ENCODE results near the gene SOST. TPM values are rescaled to one million over a fixed set of nuclear protein-coding genes. Genes with fewer than 3 reads are reported as not detected.
"Not testable (repeated sequence)": the region's sequence is repeated elsewhere in the genome, so short reads cannot be mapped to it uniquely, and the experiment has no call there.

The SOST gene
- total RNA-seq, 2 donors from 2014 or later: 45.2 to 55.4 TPM

DNA sequence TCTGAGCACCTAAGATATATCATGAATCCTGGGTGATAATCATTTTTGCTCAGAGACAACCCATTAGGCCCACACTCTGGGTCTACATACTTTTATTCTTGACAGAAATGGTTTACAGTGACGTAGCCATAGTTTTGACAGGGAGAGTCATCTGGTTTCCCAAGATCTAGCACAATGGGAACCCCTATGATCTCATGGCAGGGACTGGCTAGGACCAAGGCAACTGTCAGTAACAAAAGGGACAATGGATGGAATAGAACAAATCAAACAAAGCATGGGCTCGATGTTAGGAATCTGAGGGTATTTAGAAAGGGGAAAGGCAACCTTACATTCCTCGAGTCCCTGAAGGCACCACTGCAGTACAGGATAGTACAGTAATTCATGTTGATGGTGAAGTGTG is 42.1 kb upstream of the SOST start:
- Histone ChIP-seq H3K4me1 (ENCODE audit: control insufficient read depth in 1 of 2, low read depth in 2 of 2) (no peaks in the 10 kb centered on the region), H3K27me3 (replicated peaks; ENCODE audit: insufficient read depth) (no peaks in the 10 kb centered on the region), H3K9me3 (no peaks in the 10 kb centered on the region), H3K27ac (no peak overlapping the region), H3K36me3 (peaks cover 7% of the 10 kb centered on the region), H3K4me3 (no peak overlapping the region)
- DNase-seq (ENCODE audit: low spot score) (no peak), ATAC-seq (ENCODE audit: insufficient number of reproducible peaks, low FRiP score, low read depth) (no peak)
- TF ChIP-seq, protein P1, sequence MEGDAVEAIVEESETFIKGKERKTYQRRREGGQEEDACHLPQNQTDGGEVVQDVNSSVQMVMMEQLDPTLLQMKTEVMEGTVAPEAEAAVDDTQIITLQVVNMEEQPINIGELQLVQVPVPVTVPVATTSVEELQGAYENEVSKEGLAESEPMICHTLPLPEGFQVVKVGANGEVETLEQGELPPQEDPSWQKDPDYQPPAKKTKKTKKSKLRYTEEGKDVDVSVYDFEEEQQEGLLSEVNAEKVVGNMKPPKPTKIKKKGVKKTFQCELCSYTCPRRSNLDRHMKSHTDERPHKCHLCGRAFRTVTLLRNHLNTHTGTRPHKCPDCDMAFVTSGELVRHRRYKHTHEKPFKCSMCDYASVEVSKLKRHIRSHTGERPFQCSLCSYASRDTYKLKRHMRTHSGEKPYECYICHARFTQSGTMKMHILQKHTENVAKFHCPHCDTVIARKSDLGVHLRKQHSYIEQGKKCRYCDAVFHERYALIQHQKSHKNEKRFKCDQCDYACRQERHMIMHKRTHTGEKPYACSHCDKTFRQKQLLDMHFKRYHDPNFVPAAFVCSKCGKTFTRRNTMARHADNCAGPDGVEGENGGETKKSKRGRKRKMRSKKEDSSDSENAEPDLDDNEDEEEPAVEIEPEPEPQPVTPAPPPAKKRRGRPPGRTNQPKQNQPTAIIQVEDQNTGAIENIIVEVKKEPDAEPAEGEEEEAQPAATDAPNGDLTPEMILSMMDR (IDR thresholded peaks at IDR 0.05): no peak

DNA sequence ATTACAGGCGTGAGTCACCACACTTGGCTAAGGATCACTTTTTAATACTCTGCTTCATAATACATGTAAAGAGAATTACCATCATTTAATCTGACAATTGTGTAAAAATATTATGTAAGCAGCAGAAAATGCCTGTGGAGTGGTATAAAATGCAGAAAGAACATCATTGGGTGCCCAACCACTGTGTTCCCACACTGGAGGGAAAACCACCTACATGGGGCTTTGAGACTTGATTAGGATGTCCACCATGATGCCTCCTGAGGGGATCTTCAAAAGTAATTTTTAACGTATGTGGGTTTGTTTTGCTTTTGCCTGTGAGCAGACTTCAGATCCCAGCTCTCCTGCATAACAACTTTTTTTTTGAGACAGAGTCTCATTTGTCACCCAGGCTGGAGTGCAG is 40.5 kb upstream of the SOST start:
- no peak overlapping the region for H3K27ac ChIP-seq
- DNase-seq (ENCODE audit: low spot score): no peak
- no peaks in the 10 kb centered on the region for H3K9me3 ChIP-seq
- no peaks in the 10 kb centered on the region for H3K4me1 ChIP-seq (ENCODE audit: control insufficient read depth in 1 of 2, low read depth in 2 of 2)
- no peak for ATAC-seq (ENCODE audit: insufficient number of reproducible peaks, low FRiP score, low read depth)
- H3K27me3 ChIP-seq (replicated peaks; ENCODE audit: insufficient read depth): no peaks in the 10 kb centered on the region
- TF ChIP-seq, protein P1 (IDR thresholded peaks at IDR 0.05): no peak
- H3K36me3 ChIP-seq: peaks cover 7% of the 10 kb centered on the region
- no peak overlapping the region for H3K4me3 ChIP-seq

DNA sequence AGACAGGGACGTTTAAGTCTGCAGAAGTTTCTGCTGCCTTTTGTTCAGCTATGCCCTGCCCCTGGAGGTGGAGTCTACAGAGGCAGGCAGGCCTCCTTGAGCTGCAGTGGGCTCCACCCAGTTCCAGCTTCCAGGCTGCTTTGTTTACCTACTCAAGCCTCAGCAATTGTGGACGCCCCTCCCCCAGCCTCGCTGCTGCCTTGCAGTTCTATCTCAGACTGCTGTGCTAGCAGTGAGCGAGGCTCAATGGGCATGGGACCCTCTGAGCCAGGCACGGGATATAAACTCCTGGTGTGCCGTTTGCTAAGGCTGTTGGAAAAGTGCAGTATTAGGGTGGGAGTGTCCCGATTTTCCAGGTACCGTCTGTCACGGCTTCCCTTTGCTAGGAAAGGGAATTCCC is 39.4 kb upstream of the SOST start:
- ATAC-seq (ENCODE audit: insufficient number of reproducible peaks, low FRiP score, low read depth); H3K27me3 ChIP-seq (replicated peaks; ENCODE audit: insufficient read depth): not testable (repeated sequence)

DNA sequence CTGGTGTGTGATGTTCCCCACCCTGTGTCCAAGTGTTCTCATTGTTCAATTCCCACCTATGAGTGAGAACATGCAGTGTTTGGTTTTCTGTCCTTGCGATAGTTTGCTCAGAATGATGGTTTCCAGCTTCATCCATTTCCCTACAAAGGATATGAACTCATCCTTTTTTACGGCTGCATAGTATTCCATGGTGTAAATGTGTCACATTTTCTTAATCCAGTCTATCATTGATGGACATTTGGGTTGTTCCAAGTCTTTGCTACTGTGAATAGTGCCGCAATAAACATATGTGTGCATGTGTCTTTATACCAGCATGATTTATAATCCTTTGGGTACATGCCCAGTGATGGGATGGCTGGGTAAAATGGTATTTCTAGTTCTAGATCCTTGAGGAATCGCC is 34.1 kb upstream of the SOST start:
- H3K4me1 ChIP-seq (ENCODE audit: control insufficient read depth in 1 of 2, low read depth in 2 of 2); H3K27me3 ChIP-seq (replicated peaks; ENCODE audit: insufficient read depth); H3K9me3 ChIP-seq; ATAC-seq (ENCODE audit: insufficient number of reproducible peaks, low FRiP score, low read depth); H3K4me3 ChIP-seq; H3K27ac ChIP-seq; DNase-seq (ENCODE audit: low spot score); H3K36me3 ChIP-seq: not testable (repeated sequence)

More for the DNA sequence above, 39.4 kb upstream of the SOST start:
- not testable (repeated sequence) for H3K4me1 ChIP-seq (ENCODE audit: control insufficient read depth in 1 of 2, low read depth in 2 of 2); H3K9me3 ChIP-seq; DNase-seq (ENCODE audit: low spot score); H3K27ac ChIP-seq; H3K36me3 ChIP-seq; H3K4me3 ChIP-seq

DNA sequence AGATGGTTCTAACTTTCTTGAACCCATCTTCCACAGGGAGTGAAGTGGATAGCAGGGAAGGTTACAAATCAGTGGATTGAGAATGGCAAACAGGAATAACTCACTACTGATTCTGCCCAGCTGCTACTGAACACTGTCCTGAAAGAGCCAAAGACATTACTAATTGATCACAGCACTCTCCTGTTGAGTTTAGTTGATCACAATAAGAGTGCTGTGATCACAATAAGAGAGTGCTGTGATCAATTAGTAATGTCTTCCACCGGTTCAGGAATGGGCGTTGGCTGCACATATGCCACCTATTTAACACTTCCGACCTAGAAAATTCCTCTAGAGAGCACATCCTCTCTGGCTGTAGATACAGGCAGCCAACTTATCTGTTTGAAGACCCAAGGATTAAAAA is 33.0 kb upstream of the SOST start:
- DNase-seq (ENCODE audit: low spot score) (no peak), ATAC-seq (ENCODE audit: insufficient number of reproducible peaks, low FRiP score, low read depth) (no peak)
- TF ChIP-seq, protein P1 (IDR thresholded peaks at IDR 0.05): no peak
- Histone ChIP-seq H3K27ac (no peak overlapping the region), H3K27me3 (replicated peaks; ENCODE audit: insufficient read depth) (no peaks in the 10 kb centered on the region), H3K9me3 (no peaks in the 10 kb centered on the region), H3K4me1 (ENCODE audit: control insufficient read depth in 1 of 2, low read depth in 2 of 2) (no peaks in the 10 kb centered on the region), H3K36me3 (no peaks in the 10 kb centered on the region), H3K4me3 (no peak overlapping the region)

DNA sequence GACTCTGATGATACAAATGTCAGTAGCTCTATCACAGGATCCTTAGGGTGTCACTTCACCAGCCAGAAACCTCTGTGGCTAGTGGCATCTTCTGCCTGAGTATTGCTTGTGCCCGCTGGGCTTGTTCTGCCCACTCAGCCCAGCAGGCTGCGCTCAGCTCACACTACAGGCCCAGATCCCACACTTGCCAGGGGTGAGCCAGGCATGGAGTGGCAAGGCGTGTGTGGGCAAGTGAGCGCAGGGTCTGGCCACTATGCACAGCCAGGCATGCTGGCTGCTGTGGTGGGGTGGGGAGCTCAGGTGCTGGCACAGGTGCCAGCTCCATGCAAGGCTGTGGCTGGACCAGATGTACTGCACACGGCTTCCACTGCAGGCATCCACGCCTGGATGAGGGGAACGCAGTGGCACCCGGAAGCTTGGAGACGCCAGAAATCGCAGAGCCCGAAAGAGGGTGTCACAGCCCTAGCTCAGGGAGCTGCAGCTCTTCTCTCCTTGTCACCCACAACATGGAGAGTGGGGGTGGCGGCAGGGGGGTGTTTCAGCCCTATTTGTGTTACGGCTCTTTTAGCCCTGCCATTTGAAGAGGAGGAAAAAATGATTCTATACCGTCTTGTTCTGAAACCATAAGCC is 31.8 kb upstream of the SOST start:
- Histone ChIP-seq H3K4me1 (ENCODE audit: control insufficient read depth in 1 of 2, low read depth in 2 of 2) (no peaks in the 10 kb centered on the region), H3K27me3 (replicated peaks; ENCODE audit: insufficient read depth) (no peaks in the 10 kb centered on the region), H3K27ac (no peak overlapping the region), H3K9me3 (no peaks in the 10 kb centered on the region), H3K4me3 (no peak overlapping the region), H3K36me3 (no peaks in the 10 kb centered on the region)
- TF ChIP-seq, protein P1 (IDR thresholded peaks at IDR 0.05): no peak
- DNase-seq (ENCODE audit: low spot score) (no peak), ATAC-seq (ENCODE audit: insufficient number of reproducible peaks, low FRiP score, low read depth) (no peak)

Data from thoracic aorta (tissue), 2 donors.